Liver (tissue), 9 donors: ENCODE data around the gene NAGLU. TPM values are rescaled to one million over a fixed set of nuclear protein-coding genes. Genes with fewer than 3 reads are reported as not detected.
A peak's percentile ranks its signal among the peaks of the same experiment; 100 is the strongest.

Experiments
- DNase-seq: peaks from one replicate; pipeline ENCODE4 v3.0.0-alpha.2; 2017; ENCODE audit warnings: low spot score
- H3K27ac ChIP-seq, 2 donors: one replicate each; pipeline ENCODE4 v1.7.0; 2013; ENCODE audit warnings: inconsistent platforms in 2 of 2, low read length in 2 of 2, control low read depth in 1 of 2, low read depth in 1 of 2, mild to moderate bottlenecking in 1 of 2
- H3K27me3 ChIP-seq, 4 donors: one replicate each; pipeline versions ENCODE4 v1.6.1 to v1.7.0; 2013; ENCODE audit warnings: low read length in 3 of 4, inconsistent platforms in 1 of 4, mild to moderate bottlenecking in 1 of 4, moderate library complexity in 1 of 4; ENCODE audit not compliant: control insufficient read depth in 4 of 4, insufficient read depth in 4 of 4
- H3K36me3 ChIP-seq, 4 donors: one replicate each; pipeline versions ENCODE4 v1.6.1 to v1.7.0; 2013; ENCODE audit warnings: low read length in 3 of 4, mild to moderate bottlenecking in 3 of 4, low read depth in 1 of 4, moderate library complexity in 1 of 4; ENCODE audit not compliant: control insufficient read depth in 4 of 4, insufficient read depth in 3 of 4
- H3K4me1 ChIP-seq, 4 donors: one replicate each; pipeline versions ENCODE4 v1.6.1 to v1.7.0; 2013; ENCODE audit warnings: low read length in 3 of 4, mild to moderate bottlenecking in 3 of 4, moderate library complexity in 1 of 4; ENCODE audit not compliant: control insufficient read depth in 4 of 4, insufficient read depth in 4 of 4
- H3K4me3 ChIP-seq, 3 donors: one replicate each; pipeline versions ENCODE4 v1.6.1 to v1.7.0; 2013; ENCODE audit warnings: low read length in 3 of 3, control low read depth in 1 of 3, low read depth in 1 of 3, mild to moderate bottlenecking in 1 of 3
- H3K9ac ChIP-seq, 2 donors: one replicate each; pipeline ENCODE4 v1.7.0; 2013; ENCODE audit warnings: low read length in 2 of 2, mild to moderate bottlenecking in 2 of 2, moderate library complexity in 2 of 2, control low read depth in 1 of 2, low read depth in 1 of 2
- H3K9me3 ChIP-seq, 4 donors: one replicate each; pipeline versions ENCODE4 v1.6.1 to v1.7.0; 2013; ENCODE audit warnings: low read length in 3 of 4; ENCODE audit not compliant: control insufficient read depth in 4 of 4
- EGR1 ChIP-seq, 2 donors: IDR thresholded peaks; 2 replicates each; pipeline ENCODE4 v1.6.1; 2016 to 2018; ENCODE audit warnings: antibody characterized with exemption in 2 of 2, low read depth in 2 of 2
- FOXA1 ChIP-seq: IDR thresholded peaks from 2 replicates; pipeline ENCODE4 v1.6.1; 2016; ENCODE audit warnings: antibody characterized with exemption
- FOXA2 ChIP-seq: IDR thresholded peaks from 2 replicates; pipeline ENCODE4 v1.6.1; 2016; ENCODE audit warnings: antibody characterized with exemption
- GABPA ChIP-seq, 2 donors: IDR thresholded peaks in 1 of 2; conservative IDR thresholded peaks in 1 of 2; 2 replicates each; pipeline ENCODE4 v1.6.1; 2016; ENCODE audit warnings: antibody characterized with exemption in 2 of 2, mild to moderate bottlenecking in 1 of 2, moderate library complexity in 1 of 2
- JUND ChIP-seq, 2 donors: IDR thresholded peaks; 2 replicates each; pipeline ENCODE4 v1.6.1; 2016; ENCODE audit warnings: antibody characterized with exemption in 2 of 2
- NR2F2 ChIP-seq: IDR thresholded peaks from 2 replicates; pipeline ENCODE4 v1.6.1; 2016; ENCODE audit warnings: antibody characterized with exemption
- RAD21 ChIP-seq, 2 donors: IDR thresholded peaks; 2 replicates each; pipeline ENCODE4 v1.6.1; 2016; ENCODE audit warnings: antibody characterized with exemption in 2 of 2, mild to moderate bottlenecking in 2 of 2
- RXRA ChIP-seq, 2 donors: IDR thresholded peaks; 2 replicates each; pipeline ENCODE4 v1.6.1; 2017 to 2018; ENCODE audit warnings: antibody characterized with exemption in 2 of 2, mild to moderate bottlenecking in 1 of 2
- SP1 ChIP-seq: IDR thresholded peaks from 2 replicates; pipeline ENCODE4 v1.6.1; 2018; ENCODE audit warnings: antibody characterized with exemption, mild to moderate bottlenecking
- YY1 ChIP-seq: IDR thresholded peaks from 2 replicates; pipeline ENCODE4 v1.6.1; 2016; ENCODE audit warnings: antibody characterized with exemption, mild to moderate bottlenecking
- WGBS: extraction: QIAGEN DNeasy Blood & Tissue Kit; methylation state at CpG from one replicate; pipeline ENCODE4 v1.1.7; 2013; 5-methylcytosine and 5-hydroxymethylcytosine counted together
- polyA plus RNA-seq, 2 donors: library from polyadenylated mRNA; stranded (reverse) in 1 of 2; unstranded in 1 of 2; fragments of 200-250 nt in 1 of 2; fragments of >200 nt in 1 of 2; fragmentation: Nextera tagmentation in 1 of 2; extraction: Ambion mirVana in 1 of 2; gene quantifications; one replicate each; pipeline versions ENCODE4 v1.2.1 to v1.2.3, GENCODE V29; 2013 to 2015
- total RNA-seq, 2 donors: library from RNA; depleted of rRNA; stranded (reverse); fragments of >200 nt; gene quantifications; one replicate each; pipeline ENCODE4 v1.2.3, GENCODE V29; 2014
- TF ChIP-seq, protein P1 (sequence below): IDR thresholded peaks from 2 replicates; pipeline ENCODE4 v1.6.1; 2016; ENCODE audit warnings: antibody characterized with exemption
- TF ChIP-seq, protein P2 (sequence below): IDR thresholded peaks from 2 replicates; pipeline ENCODE4 v1.6.1; 2016; ENCODE audit warnings: antibody characterized with exemption
- TF ChIP-seq, protein P3 (sequence below): fragments of 150-350 bp; IDR thresholded peaks from 2 replicates; pipeline ENCODE4 v1.5.1; 2017; ENCODE audit warnings: improper control_type of control experiment, low read depth, low read length; ENCODE audit not compliant: missing input control
- TF ChIP-seq, protein P4 (sequence below): IDR thresholded peaks from 2 replicates; pipeline ENCODE4 v1.6.1; 2016; ENCODE audit warnings: antibody characterized with exemption, mild to moderate bottlenecking
- donor health status: healthy.
- donor health status: healthy.
- donor health status: healthy.
- donor health status: healthy.
- donor health status: healthy.

NAGLU gene
- total and polyA plus RNA-seq, 4 donors: 15.5 to 41.2 (median 28.9) TPM

DNA sequence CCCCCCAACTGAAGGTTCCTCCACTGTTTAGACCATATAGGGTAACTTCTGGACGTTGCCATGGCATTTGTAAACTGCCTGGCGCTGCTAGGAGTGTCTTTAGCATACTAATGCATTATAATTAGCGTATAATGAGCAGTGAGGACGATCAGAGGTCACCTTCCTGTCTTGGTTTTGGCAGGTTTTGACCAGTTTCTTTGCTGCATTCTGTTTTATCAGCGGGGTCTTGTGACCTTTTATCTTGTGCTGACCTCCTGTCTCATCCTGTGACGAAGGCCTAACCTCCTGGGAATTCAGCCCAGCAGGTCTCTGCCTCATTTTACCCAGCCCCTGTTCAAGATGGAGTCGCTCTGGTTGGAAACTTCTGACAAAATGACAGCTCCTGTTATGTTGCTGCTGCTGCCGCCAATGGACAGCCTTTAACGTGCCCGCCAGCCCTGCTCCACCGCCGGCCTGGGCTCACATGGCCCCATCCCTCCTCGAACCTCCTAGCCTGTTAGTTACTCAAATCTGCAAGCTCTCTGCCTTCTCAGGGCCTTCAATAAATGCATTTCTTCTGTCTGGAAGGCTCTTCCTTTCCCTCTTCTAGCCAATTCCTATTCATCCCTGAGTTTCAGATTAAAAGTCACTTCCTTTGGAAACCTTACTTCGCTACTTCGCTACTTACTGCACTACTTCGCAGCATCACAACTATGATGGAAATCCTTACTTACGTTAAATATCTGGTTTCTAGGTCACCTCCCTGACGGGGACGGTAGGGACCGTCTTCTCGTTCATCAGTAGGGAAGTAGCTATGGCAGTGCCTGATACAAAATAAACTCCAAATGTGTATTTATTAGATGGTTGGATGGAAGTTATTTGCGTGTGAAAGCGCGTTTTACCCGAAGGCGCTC lies 640 bp upstream of the NAGLU start:
- peak overlapping the region; percentile 72 to 96 for H3K9ac ChIP-seq
- H3K4me3 ChIP-seq: peak overlapping the region; percentile 59 to 80 (median 70)
- TF ChIP-seq, protein P1, sequence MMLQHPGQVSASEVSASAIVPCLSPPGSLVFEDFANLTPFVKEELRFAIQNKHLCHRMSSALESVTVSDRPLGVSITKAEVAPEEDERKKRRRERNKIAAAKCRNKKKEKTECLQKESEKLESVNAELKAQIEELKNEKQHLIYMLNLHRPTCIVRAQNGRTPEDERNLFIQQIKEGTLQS: no peak
- TF ChIP-seq SP1 (peak; percentile 21), JUND (IDR thresholded peaks at IDR 0.05) (no peak)
- H3K4me1 ChIP-seq: peaks cover 13 to 44% (median 34%) of the 10 kb centered on the region in 4 donors
- H3K9me3 ChIP-seq: no peaks in the 10 kb centered on the region
- peaks cover 0 to 8% (median 6%) of the 10 kb centered on the region in 4 donors for H3K36me3 ChIP-seq
- peak overlapping the region; percentile 91 to 96 for H3K27ac ChIP-seq
- no peak for DNase-seq
- 38% methylated on average over 26 of the region's 26 CpGs for WGBS
- H3K27me3 ChIP-seq: no peaks in the 10 kb centered on the region

DNA sequence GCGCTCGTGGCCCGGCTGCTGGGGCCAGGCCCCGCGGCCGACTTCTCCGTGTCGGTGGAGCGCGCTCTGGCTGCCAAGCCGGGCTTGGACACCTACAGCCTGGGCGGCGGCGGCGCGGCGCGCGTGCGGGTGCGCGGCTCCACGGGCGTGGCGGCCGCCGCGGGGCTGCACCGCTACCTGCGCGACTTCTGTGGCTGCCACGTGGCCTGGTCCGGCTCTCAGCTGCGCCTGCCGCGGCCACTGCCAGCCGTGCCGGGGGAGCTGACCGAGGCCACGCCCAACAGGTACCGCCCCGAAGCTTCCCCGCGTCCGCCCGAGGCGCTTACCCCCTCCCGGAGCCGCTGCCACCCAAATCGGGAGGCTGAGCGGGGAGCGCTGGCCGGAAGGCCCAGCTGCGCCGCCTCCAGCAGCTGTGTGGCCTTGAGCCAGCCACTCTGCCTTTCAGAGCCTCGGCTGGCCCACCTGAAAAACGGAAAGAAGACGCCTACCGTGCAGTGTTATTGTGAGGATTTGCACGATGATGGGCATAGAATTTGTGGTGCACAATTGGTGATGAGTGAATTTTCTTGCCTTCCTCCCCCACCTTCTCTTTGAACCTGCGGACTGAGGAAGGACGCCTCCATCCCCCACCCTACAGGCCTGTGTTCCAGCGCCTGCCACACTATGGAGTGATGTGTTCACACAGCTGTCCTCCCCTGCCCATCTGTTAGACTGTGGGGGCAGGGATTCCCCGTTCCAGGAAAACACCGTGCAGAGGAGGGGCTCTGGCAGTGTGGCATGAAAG lies 523 bp downstream of the NAGLU start:
- H3K27ac ChIP-seq: peak overlapping the region; percentile 91 to 96
- WGBS: 2% methylated on average over 65 of the region's 65 CpGs
- no peaks in the 10 kb centered on the region for H3K27me3 ChIP-seq

More for the DNA sequence above, 523 bp downstream of the NAGLU start:
- Histone ChIP-seq H3K4me1 (peaks cover 15 to 32% (median 23%) of the 10 kb centered on the region in 4 donors), H3K9me3 (no peaks in the 10 kb centered on the region), H3K36me3 (peaks cover 0 to 14% (median 7%) of the 10 kb centered on the region in 4 donors), H3K9ac (peak overlapping the region; percentile 71 to 72), H3K4me3 (peak overlapping the region; percentile 56 to 81 (median 80))
- TF ChIP-seq EGR1 (IDR thresholded peaks at IDR 0.05; ENCODE audit: low read depth in 2 of 2): no peak
- TF ChIP-seq GABPA (IDR thresholded peaks at IDR 0.05 in 1 of 2, conservative IDR thresholded peaks at IDR 0.05 in 1 of 2): peak in 1 of 2 donors; percentile 59
- TF ChIP-seq FOXA1: no peak
- TF ChIP-seq JUND (IDR thresholded peaks at IDR 0.05): no peak
- no peak for TF ChIP-seq NR2F2
- peak in 1 of 2 donors; percentile 21 for TF ChIP-seq RXRA (IDR thresholded peaks at IDR 0.05)
- TF ChIP-seq, protein P2, sequence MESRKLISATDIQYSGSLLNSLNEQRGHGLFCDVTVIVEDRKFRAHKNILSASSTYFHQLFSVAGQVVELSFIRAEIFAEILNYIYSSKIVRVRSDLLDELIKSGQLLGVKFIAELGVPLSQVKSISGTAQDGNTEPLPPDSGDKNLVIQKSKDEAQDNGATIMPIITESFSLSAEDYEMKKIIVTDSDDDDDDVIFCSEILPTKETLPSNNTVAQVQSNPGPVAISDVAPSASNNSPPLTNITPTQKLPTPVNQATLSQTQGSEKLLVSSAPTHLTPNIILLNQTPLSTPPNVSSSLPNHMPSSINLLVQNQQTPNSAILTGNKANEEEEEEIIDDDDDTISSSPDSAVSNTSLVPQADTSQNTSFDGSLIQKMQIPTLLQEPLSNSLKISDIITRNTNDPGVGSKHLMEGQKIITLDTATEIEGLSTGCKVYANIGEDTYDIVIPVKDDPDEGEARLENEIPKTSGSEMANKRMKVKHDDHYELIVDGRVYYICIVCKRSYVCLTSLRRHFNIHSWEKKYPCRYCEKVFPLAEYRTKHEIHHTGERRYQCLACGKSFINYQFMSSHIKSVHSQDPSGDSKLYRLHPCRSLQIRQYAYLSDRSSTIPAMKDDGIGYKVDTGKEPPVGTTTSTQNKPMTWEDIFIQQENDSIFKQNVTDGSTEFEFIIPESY: no peak
- TF ChIP-seq RAD21 (IDR thresholded peaks at IDR 0.05): peak in 1 of 2 donors; percentile 38
- no peak for TF ChIP-seq YY1
- TF ChIP-seq, protein P3, sequence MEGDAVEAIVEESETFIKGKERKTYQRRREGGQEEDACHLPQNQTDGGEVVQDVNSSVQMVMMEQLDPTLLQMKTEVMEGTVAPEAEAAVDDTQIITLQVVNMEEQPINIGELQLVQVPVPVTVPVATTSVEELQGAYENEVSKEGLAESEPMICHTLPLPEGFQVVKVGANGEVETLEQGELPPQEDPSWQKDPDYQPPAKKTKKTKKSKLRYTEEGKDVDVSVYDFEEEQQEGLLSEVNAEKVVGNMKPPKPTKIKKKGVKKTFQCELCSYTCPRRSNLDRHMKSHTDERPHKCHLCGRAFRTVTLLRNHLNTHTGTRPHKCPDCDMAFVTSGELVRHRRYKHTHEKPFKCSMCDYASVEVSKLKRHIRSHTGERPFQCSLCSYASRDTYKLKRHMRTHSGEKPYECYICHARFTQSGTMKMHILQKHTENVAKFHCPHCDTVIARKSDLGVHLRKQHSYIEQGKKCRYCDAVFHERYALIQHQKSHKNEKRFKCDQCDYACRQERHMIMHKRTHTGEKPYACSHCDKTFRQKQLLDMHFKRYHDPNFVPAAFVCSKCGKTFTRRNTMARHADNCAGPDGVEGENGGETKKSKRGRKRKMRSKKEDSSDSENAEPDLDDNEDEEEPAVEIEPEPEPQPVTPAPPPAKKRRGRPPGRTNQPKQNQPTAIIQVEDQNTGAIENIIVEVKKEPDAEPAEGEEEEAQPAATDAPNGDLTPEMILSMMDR: no peak
- TF ChIP-seq, protein P4, sequence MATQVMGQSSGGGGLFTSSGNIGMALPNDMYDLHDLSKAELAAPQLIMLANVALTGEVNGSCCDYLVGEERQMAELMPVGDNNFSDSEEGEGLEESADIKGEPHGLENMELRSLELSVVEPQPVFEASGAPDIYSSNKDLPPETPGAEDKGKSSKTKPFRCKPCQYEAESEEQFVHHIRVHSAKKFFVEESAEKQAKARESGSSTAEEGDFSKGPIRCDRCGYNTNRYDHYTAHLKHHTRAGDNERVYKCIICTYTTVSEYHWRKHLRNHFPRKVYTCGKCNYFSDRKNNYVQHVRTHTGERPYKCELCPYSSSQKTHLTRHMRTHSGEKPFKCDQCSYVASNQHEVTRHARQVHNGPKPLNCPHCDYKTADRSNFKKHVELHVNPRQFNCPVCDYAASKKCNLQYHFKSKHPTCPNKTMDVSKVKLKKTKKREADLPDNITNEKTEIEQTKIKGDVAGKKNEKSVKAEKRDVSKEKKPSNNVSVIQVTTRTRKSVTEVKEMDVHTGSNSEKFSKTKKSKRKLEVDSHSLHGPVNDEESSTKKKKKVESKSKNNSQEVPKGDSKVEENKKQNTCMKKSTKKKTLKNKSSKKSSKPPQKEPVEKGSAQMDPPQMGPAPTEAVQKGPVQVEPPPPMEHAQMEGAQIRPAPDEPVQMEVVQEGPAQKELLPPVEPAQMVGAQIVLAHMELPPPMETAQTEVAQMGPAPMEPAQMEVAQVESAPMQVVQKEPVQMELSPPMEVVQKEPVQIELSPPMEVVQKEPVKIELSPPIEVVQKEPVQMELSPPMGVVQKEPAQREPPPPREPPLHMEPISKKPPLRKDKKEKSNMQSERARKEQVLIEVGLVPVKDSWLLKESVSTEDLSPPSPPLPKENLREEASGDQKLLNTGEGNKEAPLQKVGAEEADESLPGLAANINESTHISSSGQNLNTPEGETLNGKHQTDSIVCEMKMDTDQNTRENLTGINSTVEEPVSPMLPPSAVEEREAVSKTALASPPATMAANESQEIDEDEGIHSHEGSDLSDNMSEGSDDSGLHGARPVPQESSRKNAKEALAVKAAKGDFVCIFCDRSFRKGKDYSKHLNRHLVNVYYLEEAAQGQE: peak; percentile 37
- no peak for TF ChIP-seq FOXA2
- DNase-seq: peak; percentile 80
